Fibroblast of the aortic adventitia (primary cell): ENCODE data around the gene ZNF92. TPM values are rescaled to one million over a fixed set of nuclear protein-coding genes. Genes with fewer than 3 reads are reported as not detected.

Source experiments
- DNase-seq: peaks from one replicate; pipeline ENCODE4 v3.0.0-alpha.2; 2010; ENCODE audit warnings: low read depth
- H3K4me3 ChIP-seq: 2 replicates; pipeline ENCODE4 v1.5.1; 2011; ENCODE audit warnings: low read depth, mild to moderate bottlenecking, control low read depth, low read length, moderate library complexity
- CTCF ChIP-seq: IDR thresholded peaks from 2 replicates; pipeline ENCODE4 v1.5.1; 2011; ENCODE audit warnings: mild to moderate bottlenecking, low read length, control low read depth, inconsistent platforms; ENCODE audit not compliant: insufficient read depth
- total RNA-seq: library from RNA; depleted of rRNA; stranded (reverse); fragments of >200 nt; gene quantifications from 2 replicates; pipeline ENCODE4 v1.2.3, GENCODE V29; 2012; ENCODE audit warnings: low replicate concordance

The ZNF92 gene
- total RNA-seq, 1 donor: 7.7 TPM

GRCh38 chr7:65429642-65430343 lies 56.1 kb downstream of the ZNF92 start:
- H3K4me3 ChIP-seq: no peak overlapping the region
- TF ChIP-seq CTCF: no peak
- no peak for DNase-seq

- no peak for TF ChIP-seq CTCF
- DNase-seq: no peak
- no peak overlapping the region for H3K4me3 ChIP-seq
These were observed 56.9 kb downstream of the ZNF92 start for GRCh38 chr7:65430344-65431186.

GRCh38 chr7:65434307-65434706 lies 60.7 kb downstream of the ZNF92 start:
- no peak for DNase-seq
- TF ChIP-seq CTCF: no peak
- no peak overlapping the region for H3K4me3 ChIP-seq

GRCh38 chr7:65436163-65436562 lies 62.5 kb downstream of the ZNF92 start:
- no peak overlapping the region for H3K4me3 ChIP-seq
- no peak for DNase-seq

GRCh38 chr7:65438598-65438997 lies 64.9 kb downstream of the ZNF92 start:
- TF ChIP-seq CTCF: no peak
- H3K4me3 ChIP-seq: no peak overlapping the region
- DNase-seq: peak; percentile 96

More at GRCh38 chr7:65436163-65436562, 62.5 kb downstream of the ZNF92 start:
- no peak for TF ChIP-seq CTCF

GRCh38 chr7:65441010-65441409 lies 67.4 kb downstream of the ZNF92 start:
- TF ChIP-seq CTCF: no peak
- no peak overlapping the region for H3K4me3 ChIP-seq
- DNase-seq: peak; percentile 67
